GM04504 (cell line): ENCODE data around the gene SVIL.
"Not testable (repeated sequence)": the region's sequence is repeated elsewhere in the genome, so short reads cannot be mapped to it uniquely, and the experiment has no call there.

ENCODE experiments used
- DNase-seq: peaks from one replicate; pipeline ENCODE4 v3.0.0-alpha.2; 2012; ENCODE audit warnings: low read depth

SVIL gene

DNA sequence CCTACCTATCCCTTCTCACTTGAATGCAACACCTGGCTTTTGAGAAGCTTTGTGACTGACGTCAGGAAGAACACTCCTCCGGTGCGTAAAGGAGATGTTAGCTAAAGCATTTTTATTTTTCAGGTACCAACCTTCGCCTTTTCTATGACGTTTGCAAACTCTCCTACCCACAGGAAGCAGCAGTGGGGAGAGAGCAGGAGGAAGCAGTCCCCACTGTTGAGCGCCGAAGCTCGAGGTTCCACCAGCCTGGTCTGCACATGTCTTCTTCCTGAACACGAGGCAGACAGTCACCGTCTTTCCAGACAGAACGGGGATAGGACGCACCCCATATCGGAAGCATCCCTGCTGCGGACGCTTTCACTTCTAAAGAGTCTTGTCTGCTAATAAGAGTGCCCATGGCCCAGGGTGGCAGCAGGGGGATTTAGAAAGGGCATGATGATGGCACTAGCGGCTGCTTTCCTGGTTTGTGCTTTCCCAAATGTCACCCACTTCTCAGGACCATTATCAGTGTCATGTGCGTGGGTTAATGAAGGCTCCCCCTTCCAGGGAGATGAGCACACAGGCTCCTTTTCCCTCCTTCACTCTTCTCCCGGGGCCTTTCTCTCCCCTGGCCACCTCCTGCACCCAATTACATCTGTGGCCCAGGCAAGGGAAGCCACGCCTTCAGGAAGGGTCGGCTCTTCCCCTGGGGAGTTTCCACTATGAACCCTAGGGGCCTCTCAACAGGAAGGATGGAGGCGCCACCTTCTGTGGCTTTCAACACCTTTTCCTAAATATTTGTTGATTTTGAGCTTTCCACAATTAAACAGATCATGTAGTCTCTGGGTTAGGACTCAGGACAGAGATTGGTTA, 147.5 kb downstream of the SVIL start:
- DNase-seq, result not testable (repeated sequence)

DNA sequence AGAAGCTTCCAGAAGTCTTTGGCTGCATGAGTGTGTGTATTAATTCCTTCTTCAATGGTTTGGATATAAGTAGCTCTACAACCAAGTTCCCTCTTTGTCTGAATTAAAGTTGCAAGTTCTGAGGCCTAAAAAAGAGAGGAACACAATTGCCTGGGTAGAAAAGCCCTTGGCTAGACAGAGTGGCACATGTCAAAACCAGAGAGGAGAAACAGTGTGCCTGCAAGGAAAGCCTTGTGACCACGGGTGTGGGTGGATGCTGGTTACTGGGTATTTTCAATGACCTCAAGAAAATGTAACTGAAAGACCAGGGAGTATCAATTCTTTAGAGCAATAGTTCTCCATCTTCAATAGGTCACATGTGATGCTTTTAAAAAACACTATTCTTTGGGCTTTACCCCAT, 148.3 kb downstream of the SVIL start:
- DNase-seq, result no peak

DNA sequence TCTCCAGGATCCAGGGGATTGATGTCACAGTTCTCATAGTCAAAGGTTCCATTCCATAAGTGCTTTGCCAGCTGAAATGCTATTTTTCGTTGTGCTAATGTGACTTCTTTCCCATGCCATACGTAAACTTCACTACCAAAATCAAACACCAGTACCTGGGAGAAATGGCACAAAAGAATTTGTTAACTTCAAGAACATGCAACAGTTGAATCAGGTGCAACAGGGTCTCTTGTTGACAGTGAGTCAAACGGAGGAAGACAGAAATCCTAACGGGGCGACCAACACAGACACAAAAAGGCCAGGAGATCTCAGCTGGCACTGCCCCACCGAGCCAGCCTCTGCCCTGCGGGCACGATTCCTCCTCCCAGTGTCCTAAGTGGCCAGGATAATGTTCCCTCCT, 150.1 kb downstream of the SVIL start:
- DNase-seq, result not testable (repeated sequence)

DNA sequence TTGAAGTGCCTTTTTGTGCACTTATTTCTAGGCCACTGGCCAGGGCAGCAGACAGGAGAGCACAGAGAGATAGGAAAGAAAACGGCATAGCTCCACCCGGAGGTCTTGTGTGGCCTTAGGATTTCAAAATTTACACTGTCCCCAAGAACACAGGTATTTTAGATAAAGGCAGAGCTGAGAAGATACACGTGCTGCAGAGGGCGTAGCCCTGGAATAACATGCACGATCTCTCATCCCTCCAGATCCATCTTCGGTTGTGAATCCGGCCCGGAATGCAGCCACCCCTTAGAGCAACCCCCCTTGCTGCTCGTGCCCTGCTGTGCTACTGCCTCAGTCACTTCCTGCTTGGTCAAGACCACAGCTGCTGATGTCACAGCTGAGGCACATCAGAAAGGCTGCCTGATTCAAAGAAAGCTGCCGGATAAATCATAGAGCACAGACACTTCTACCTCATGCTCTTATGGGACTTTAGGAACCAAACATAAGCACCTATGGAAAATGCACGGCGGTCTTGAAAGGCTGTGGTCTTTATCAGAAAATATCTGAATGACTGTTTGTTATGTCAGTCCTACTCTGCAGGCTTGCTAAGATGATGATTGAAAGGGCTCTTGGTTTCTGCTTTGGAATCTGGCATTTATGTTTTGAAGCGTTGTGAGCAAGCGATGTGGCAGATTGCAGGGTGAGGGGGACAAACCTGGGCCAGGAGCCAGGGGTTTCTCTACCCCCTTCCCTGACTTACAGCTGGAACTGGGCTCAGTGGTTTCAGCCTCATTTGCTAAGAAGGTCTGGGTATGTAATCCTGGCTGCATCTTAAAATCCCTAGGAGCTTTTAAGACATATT, 152.0 kb downstream of the SVIL start:
- DNase-seq, result no peak

DNA sequence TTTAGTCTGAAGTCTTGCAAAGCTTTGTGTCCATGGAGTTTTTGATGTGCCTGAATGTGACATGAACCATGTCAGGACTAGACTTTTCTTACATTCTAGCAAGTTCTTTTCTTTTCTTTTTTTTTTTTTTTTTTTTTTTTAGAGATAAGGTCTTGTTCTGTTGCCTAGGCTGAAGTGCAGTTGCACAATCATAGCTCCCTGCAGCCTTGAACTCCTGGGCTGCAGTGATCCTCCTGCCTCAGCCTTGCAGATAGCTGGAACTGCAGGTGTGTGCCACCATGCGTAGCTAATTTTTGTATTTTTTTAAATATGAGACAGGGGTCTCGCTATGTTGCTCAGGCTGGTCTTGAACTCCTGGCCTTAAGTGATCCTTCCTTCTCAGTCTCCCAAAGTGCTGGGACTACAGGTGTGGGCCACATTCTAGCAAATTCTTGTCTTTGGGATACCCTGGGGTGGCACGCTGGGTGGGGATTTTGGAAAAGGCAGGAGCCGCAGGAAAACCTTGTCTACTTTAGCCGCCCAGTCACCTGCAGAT, 152.8 kb downstream of the SVIL start:
- no peak for DNase-seq

DNA sequence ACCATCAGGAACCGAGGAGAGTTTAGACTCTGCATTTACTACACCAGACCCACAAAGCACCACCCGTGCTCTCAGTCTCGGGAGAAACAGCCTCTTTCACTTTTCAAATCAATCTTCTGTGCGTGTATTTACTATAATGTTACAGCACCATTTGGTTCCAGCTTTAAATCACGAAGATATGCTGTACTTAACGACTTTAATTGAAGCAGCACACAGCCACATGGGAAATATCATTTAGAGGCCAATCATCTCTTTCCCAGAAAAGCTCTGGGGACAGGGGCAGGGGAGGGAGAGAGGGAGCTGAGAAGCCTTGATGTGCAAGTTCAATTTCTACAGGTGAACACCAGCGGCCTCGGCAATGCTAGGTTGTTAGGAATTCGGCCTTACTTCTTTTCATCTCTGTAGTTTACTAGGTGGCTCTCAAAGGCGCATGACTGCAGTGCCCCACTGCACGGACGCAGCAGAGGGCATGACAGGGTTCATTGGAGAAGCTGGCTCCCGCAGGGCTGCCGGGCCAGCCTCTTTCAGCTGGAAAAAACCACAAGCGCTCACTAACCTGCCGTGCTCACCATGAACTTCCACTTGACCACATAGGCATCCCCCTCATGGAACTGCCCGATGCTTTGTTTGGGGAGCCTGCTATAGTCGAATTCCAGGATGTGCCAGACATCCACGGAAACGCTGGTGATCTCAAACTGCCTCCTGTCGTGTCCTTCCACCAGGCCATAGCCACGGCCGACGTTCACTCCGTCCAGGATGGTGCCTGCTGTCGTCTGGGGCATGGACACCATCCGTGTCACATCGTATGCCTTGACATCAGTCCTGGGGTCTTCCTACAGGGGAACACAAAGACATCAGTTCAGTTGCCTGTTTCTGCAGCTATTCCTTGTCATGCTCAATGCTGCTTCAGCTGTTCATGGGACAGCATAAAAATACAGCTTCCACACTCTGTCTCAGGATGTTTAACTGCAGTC, 154.5 kb downstream of the SVIL start:
- DNase-seq, result no peak

DNA sequence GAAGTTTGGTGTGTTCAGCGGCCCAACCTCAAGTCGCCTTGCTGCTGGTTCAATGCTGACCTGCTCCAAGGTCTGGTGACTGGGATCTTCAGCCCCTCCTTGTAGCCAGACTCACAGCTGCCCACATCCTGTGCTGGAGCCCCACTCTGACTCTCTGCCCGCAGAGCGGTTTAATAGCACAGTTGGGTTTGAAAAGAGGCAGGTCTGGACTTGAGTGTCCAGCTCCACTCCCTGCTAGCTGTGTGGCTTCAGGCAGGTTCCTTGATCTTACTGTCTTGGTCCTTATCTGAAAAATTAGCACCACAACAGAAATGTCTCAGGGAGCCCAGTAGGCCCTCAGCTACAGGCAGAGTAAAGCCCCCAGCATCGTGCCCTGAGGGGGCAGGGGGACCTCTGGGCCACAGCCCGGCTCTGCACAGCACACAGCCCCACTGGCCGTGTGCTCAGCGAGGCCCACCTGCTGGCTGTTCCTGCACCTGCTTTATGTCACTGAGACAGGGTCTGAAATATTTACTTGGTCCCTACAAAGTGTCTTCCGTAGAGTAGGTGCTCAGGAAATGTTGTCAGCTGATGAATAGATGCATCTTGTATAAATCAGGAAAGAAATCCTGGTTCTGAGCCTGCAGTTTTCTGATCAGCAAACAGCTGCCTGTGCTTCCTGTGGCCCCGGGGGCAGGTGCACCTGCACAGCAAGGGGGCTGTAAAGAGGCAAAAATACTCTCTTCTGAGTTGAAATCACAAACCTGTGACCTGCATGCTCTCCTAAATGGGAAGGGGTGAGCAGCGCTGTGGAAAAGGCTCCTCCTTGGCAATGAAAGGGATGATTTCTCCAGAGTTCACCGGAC, 155.5 kb downstream of the SVIL start:
- no peak for DNase-seq

DNA sequence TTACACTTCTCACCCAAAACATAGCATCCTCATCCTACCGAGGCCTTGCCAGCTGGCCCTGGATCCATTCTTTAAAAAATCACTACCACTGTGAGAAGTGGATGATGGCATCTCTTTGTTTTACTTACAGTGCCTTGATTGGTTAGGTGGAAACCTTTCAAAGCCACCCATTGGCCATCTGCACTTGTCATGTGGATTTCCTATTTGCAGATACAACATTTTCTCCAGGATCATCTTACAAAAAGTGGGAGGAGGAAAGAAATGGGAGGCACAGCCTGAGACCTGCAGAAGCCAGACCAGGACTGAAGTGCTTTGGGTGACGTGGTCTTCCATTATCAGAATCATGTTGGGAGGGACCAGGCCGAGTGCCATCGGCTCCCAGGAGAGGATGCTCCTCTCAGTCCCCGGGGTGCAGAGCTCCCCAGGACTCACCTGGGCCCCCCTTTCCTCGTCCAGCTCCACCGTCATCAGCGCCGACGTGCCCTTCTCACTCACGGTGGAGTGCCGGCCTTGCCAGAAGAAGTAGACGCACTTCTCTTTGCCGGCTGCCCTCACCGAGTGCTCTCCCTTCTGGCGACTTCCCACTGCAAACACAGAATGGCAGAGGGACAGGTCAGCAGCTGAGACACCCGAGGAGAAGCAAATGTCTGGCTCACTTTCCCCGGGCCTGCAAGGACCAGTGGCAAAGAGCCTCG, 161.2 kb downstream of the SVIL start:
- DNase-seq, result no peak

DNA sequence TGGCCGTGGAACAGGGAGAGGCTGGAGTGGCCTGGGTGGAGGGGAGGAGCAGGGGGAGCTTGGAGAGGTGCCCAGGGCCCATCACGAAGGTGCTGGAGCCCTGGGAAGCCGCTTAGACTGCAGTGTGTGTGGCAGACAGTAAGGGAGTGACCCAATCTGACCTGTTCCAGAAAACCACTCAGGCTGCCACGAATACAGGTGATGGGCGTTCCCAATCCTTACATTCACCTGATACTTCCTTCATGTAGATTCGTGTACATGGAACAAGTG, 161.7 kb downstream of the SVIL start:
- DNase-seq, result no peak

DNA sequence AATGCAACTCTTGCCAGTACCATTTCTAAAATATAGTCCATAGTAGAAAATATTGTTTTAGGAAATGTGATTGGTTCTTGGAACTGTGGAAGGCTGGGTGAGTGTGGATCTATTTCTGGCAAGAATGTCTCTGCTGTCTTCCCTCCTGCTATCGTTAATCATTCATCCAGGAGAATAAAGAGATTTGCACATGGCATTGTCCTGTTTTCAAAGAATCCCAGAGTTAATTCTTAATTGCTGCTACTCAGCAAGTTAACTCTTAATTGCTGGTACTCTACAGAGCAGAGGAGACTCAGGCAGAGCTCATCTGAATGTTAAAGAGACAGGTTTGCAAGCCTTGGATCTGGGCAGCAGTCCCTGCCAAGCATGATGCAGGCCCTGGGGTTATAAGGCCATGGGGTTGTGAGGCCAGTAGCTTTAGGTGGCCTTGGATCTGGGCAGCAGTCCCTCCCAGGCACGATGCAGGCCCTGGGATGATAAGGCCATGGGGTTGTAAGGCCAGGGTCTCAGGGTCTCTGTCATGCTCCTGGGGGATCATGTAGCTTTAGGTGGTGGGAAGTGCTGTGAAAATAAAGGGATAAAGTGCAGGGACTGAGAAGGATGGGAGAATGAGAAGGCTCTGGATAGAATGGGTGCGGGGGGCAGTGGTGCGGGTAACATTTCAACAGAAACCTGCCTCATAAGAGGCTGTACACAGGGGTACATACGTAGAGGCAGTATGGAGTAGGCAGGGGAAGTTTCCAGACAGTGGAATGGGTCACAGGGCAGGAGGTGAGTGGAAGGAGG, 162.3 kb downstream of the SVIL start:
- DNase-seq, result no peak

DNA sequence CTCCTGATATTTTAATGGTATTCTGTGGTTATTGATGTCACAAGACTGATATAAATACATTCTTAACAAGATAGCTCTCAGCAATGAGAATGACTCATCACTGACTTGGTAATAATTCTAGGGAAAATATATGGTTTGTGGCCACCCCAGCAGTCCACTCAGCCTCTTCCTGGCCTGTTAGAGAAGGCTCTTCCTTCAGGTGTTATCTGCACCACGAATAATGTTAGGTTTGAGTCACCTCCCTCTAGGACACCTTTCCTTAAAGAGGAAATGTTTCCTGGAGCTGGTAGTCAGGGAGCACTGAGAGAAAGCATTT, 163.3 kb downstream of the SVIL start:
- DNase-seq, result peak; percentile 62

DNA sequence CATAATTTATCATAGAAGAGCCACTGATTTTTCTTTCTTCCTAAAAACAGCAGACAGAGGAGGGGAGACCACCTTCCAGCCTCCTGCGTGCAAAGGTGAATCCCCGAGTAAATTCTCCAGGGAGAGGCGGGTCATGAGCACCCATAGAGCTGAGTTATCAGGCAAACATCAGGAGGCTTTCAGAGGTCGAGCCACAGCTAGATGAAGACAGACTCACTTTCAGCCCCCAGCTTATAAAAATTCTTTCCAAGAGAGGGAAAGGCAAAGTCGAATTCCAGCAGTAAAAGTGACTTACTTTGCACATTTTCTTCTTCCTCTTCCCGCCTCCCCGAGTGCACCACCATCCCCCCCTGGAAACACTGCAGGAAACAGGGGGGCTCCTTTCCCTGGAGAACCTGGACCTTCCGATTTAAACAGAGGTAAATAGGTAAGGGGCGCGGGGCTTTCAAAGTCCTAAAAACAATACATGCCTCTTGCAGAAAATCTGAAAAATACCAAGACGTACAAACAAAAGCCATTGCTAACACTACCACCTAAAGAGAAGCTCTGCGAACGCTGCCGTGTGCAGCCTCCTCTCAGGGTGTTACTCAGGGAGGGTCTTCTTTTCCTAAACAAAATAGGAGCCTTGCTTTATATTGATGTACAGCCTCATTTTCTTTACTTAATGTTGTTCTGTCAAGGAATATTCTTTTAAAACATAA, 163.8 kb downstream of the SVIL start:
- DNase-seq, result no peak

DNA sequence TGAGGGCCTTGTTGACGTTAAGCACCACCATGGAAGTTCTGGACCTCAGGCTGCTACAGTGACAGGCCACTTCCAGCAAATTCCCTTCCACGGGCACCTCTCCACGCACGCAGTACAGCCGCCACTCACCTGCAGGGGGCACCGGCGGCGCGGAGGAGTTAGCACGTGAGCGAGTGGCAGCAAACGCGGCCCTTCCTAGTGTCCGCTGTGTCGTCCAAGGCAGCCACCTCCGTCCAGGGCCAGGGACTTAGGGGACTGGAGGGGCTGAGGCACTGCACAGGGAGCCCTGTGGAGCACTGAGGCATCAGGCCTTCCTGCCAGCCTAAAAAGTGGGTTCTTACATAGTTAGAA, 164.4 kb downstream of the SVIL start:
- DNase-seq, result no peak

DNA sequence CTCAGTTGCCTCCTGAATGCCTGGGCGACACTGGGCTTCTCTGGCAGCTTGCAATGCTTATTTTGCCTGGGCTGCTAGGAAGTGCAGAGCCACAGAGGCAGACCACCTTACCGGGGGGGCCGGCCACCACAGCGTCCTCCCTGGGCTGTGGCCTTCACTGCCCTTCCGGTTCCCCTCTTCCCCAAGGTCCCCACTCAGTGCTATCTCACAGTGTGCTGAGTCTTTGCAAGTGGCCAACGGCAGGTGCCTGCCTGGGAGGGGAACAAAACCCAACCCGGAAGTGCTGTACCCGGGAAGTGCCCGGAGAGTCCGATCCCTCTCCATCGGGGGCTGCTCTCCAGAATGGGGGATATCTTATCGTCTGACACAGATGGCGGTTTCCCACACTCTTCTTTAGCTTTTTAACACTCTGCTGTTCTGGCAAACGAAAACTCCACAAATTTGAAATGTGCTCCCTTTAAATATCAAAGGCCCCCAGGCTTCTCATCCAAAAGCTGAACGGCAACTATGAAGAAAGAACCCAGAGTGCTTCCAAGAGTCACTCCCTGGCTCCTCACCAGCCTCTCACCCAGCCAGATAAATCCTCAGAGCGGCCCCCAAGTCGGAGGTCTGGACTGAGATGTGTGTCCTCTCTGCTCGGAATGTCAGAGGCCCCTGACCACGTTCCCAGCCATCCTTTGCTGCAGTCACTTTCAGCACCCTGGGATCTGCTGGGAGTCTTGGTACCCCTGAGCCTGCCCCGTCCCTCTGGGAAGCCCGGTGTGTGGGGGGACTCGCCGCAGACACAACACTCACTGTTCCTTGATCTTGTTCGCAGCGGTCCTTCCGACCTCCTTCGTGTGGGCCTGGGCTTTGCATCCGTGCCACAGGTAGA, 165.1 kb downstream of the SVIL start:
- no peak for DNase-seq

DNA sequence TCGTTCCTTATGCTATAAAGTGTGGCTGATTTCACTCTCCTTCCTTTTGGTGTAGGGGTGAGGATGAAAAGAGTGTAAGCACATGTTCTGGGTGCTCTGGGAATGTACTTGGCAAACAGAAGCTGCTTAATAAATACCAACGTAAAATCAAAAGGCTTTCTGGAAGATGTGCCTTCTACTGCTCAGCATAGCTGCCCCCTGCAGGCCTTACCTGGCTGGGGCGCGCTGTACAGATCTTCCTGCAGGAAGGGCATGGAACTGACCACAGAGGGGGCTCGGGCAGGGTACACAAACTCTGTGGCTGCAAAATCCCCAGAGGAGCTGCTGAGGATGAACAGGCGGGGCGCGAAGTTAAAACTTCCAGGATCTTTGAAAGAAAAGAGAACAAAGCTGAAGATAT, 169.4 kb downstream of the SVIL start:
- no peak for DNase-seq

DNA sequence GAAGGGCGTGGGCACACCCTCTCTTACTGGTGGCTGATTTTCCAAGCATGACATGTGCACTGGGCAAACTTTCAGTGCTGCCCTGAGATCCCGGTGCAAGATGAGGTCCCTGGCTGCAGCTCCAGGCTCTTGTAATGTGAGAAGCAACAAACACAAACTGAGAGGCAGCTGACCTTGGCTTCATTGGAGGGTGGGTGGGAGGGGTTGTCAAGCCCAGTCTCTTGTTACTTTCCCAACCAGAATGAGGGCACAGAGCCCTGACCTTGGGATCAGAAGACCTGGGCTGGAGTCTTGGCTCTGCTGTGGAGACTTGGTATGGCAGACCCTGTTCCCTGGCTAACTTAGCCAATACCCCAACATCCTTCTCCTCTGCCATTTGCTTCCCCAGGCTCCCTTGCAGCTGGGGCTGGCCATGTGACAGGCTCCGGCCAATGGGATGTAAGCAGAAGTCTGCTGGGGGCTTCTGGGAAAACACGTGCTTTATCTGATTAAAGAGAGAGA, 170.1 kb downstream of the SVIL start:
- DNase-seq, result not testable (repeated sequence)

DNA sequence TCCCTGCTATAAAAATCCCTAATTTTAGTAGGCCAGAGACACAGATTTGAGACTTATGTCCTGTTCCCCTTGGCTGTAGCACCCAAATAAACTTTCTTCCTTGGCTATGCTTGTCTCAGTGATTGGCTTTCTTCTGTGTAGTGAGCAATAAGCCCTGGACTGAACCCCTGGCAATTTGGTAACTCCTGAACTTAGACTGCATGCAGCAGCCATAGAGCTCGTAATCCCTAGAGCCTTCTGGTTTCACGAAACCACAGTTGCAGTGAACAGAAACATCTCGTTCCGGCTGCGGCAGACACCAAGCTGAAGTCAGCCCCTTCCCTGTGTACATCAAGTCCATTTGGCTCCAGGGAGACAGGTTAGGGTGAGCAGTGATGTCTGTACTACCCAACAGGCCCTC, 173.7 kb downstream of the SVIL start:
- DNase-seq, result no peak

DNA sequence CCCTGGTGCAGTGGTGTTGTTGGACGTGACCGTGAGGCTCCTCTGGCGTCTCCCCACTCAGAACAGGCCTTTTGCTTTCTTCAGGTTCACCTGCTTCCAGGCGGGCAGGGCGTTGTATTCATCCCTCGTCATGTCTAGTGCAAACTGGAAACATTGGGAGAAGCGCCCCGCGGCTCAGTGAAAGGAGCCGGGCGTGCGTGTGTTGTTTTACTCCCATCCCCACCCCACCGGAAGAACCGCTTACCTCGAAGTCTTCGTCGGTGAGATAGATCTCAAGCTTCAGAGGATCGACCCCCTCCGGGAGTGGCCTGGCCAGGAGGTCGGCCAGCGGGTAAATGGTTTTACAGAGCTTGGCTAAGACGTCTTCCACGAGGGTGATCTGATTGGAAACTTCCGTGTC, 176.6 kb downstream of the SVIL start:
- not testable (repeated sequence) for DNase-seq
